Ovary (tissue), 9 donors: Measurements from ENCODE around the gene ATP13A1. TPM values are rescaled to one million over a fixed set of nuclear protein-coding genes. Genes with fewer than 3 reads are reported as not detected.
A peak's percentile ranks its signal among the peaks of the same experiment; 100 is the strongest.

Experiments used
- DNase-seq, 5 donors: peaks; one replicate each; pipeline ENCODE4 v3.0.0-alpha.2; 2019 to 2020
- H3K27ac ChIP-seq, 2 donors: fragments of 200-600 bp; one replicate each; pipeline versions ENCODE4 v1.5.1 to v1.8.0; 2019 to 2022
- H3K27me3 ChIP-seq: fragments of 200-600 bp; one replicate; pipeline ENCODE4 v1.8.0; 2022
- H3K36me3 ChIP-seq: fragments of 200-600 bp; sonication (generic); one replicate; pipeline ENCODE4 v1.5.1; 2019
- H3K4me1 ChIP-seq: one replicate; pipeline ENCODE4 v1.8.1; 2013; ENCODE audit warnings: mild to moderate bottlenecking, moderate library complexity; ENCODE audit not compliant: insufficient read depth
- H3K4me3 ChIP-seq: fragments of 200-600 bp; sonication (generic); one replicate; pipeline ENCODE4 v1.5.1; 2017
- H3K9me3 ChIP-seq, 2 donors: fragments of 200-600 bp in 1 of 2; sonication (generic) in 1 of 2; one replicate each; pipeline versions ENCODE4 v1.5.1 to v1.8.1; 2013 to 2019; ENCODE audit warnings: mild to moderate bottlenecking in 1 of 2, moderate library complexity in 1 of 2
- CTCF ChIP-seq, 3 donors: fragments of 450-650 bp in 2 of 3; fragments of 200-600 bp in 1 of 3; IDR thresholded peaks; one replicate each; pipeline versions ENCODE4 v1.5.1 to v1.8.0; 2016 to 2022; ENCODE audit warnings: antibody characterized with exemption in 3 of 3, mild to moderate bottlenecking in 1 of 3
- EP300 ChIP-seq: sonication (generic); formaldehyde crosslinking; IDR thresholded peaks from one replicate; pipeline ENCODE4 v1.6.1; 2017; ENCODE audit warnings: antibody characterized with exemption
- POLR2A ChIP-seq: fragments of 450-650 bp; IDR thresholded peaks from one replicate; pipeline ENCODE4 v1.6.1; 2017; ENCODE audit warnings: antibody characterized with exemption, mild to moderate bottlenecking, moderate library complexity
- WGBS, 3 donors: extraction: QIAGEN DNeasy Blood & Tissue Kit in 1 of 3; methylation state at CpG; one replicate each; pipeline versions ENCODE4 v1.1.5 to v1.1.7; 2013 to 2017; 5-methylcytosine and 5-hydroxymethylcytosine counted together
- intact Hi-C, 4 donors: fragments of 100-400 bp; cut with DNase I; formaldehyde crosslinking; loops; one replicate each; pipeline versions ENCODE4 v1.11.0 to v1.15.1; 2022 to 2023
- polyA plus RNA-seq, 2 donors: library from polyadenylated mRNA; stranded (reverse); fragments of 200-250 nt in 1 of 2; fragments of 350-450 nt in 1 of 2; fragmentation: Illumina TruSeq in 1 of 2; extraction: RNeasy Lipid Tissue Mini Kit (QIAGEN cat#74804) in 1 of 2; gene quantifications; one replicate each; pipeline ENCODE4 v1.2.3, GENCODE V29; 2013 to 2014
- total RNA-seq, 7 donors: library from RNA; depleted of rRNA in 2 of 7; stranded (reverse); fragments of >200 nt in 2 of 7; fragmentation: NEBNext Ultra II Directional in 3 of 7; extraction: Animal tissue kit (Norgen Biotek cat#: 25700) in 3 of 7; gene quantifications; one replicate each; pipeline versions ENCODE4 v1.1.0 to v1.2.4, GENCODE V29; 2016 to 2023
- donor health status: DM: no; HTN: no; CAD: no; lungs with moderate emphysema.
- donor health status: DM: no; HTN: no; CAD: no.
- donor health status: Bipolar disorder and iron deficiency.
- donor health status: DM: yes; HTN: yes; CAD: no.
- donor health status: DM: no; HTN: no; CAD: no.
- donor health status: DM: yes; HTN: yes; CAD: no.

The ATP13A1 gene
- total and polyA plus RNA-seq, 9 donors: 24.9 to 407 (median 58.0) TPM

- 3 to 7% (median 3%) methylated on average over 17 of the region's 17 CpGs for WGBS, 3 donors
- DNase-seq: no peak
- H3K9me3 ChIP-seq: no peaks in the 10 kb centered on the region
- peak overlapping the region in 1 of 2 donors; percentile 95 for H3K27ac ChIP-seq
- H3K4me1 ChIP-seq: peaks cover 2% of the 10 kb centered on the region
- H3K36me3 ChIP-seq: no peaks in the 10 kb centered on the region
- TF ChIP-seq CTCF (IDR thresholded peaks at IDR 0.05) (no peak), EP300 (no peak), POLR2A (no peak)
- no peaks in the 10 kb centered on the region for H3K27me3 ChIP-seq
- intact Hi-C loops: loop anchor here in 1 of 4 donors (10.0 kb wide), 1 partner anchor 292 kb away; no protein-coding TSS in a partner anchor
- peak overlapping the region; percentile 89 for H3K4me3 ChIP-seq
These were observed 613 bp downstream of the ATP13A1 start for GRCh38 chr19:19662871-19663255.

GRCh38 chr19:19662344-19662743 is 1.1 kb downstream of the ATP13A1 start:
- peak in 1 of 5 donors; percentile 19 for DNase-seq
- no peaks in the 10 kb centered on the region for H3K27me3 ChIP-seq
- 65 to 80% (median 73%) methylated on average over 8 of the region's 8 CpGs for whole genome bisulfite sequencing, 3 donors
- TF ChIP-seq CTCF (IDR thresholded peaks at IDR 0.05) (no peak), EP300 (no peak), POLR2A (no peak)
- H3K4me3 ChIP-seq: peak overlapping the region; percentile 89
- no peaks in the 10 kb centered on the region for H3K36me3 ChIP-seq
- intact Hi-C loops: loop anchor here in 1 of 4 donors (10.0 kb wide), 1 partner anchor 292 kb away; no protein-coding TSS in a partner anchor
- H3K9me3 ChIP-seq: no peaks in the 10 kb centered on the region
- no peak overlapping the region for H3K27ac ChIP-seq
- H3K4me1 ChIP-seq: peaks cover 2% of the 10 kb centered on the region

GRCh38 chr19:19661675-19662251 is 1.7 kb downstream of the ATP13A1 start:
- no peak overlapping the region for H3K27ac ChIP-seq
- peaks cover 2% of the 10 kb centered on the region for H3K4me1 ChIP-seq
- DNase-seq: peak in 1 of 5 donors; percentile 18
- no peaks in the 10 kb centered on the region for H3K36me3 ChIP-seq
- intact Hi-C loops: loop anchor here in 1 of 4 donors (10.0 kb wide), 1 partner anchor 293 kb away; no protein-coding TSS in a partner anchor
- WGBS, 3 donors: 65 to 75% (median 66%) methylated on average over 18 of the region's 18 CpGs
- H3K9me3 ChIP-seq: no peaks in the 10 kb centered on the region
- H3K27me3 ChIP-seq: no peaks in the 10 kb centered on the region
- H3K4me3 ChIP-seq: no peak overlapping the region
- TF ChIP-seq POLR2A (no peak), CTCF (IDR thresholded peaks at IDR 0.05) (no peak), EP300 (no peak)

- no peak for TF ChIP-seq EP300
- Histone ChIP-seq H3K9me3 (no peaks in the 10 kb centered on the region), H3K36me3 (no peaks in the 10 kb centered on the region), H3K27me3 (no peaks in the 10 kb centered on the region), H3K4me3 (no peak overlapping the region), H3K4me1 (peaks cover 2% of the 10 kb centered on the region), H3K27ac (no peak overlapping the region)
- 77 to 79% (median 78%) methylated on average over 10 of the region's 10 CpGs for WGBS, 3 donors
- intact Hi-C loops: loop anchor here in 1 of 4 donors (10.0 kb wide), 1 partner anchor 294 kb away; no protein-coding TSS in a partner anchor
- DNase-seq: peak in 1 of 5 donors; percentile 17
These were observed 2.3 kb downstream of the ATP13A1 start for GRCh38 chr19:19661141-19661674.

GRCh38 chr19:19659646-19660245 is 3.7 kb downstream of the ATP13A1 start:
- TF ChIP-seq CTCF (IDR thresholded peaks at IDR 0.05) (no peak), EP300 (no peak), POLR2A (no peak)
- intact Hi-C loops: loop anchor here in 1 of 4 donors (10.0 kb wide), 1 partner anchor 295 kb away; no protein-coding TSS in a partner anchor
- Histone ChIP-seq H3K9me3 (no peaks in the 10 kb centered on the region), H3K36me3 (no peaks in the 10 kb centered on the region), H3K27me3 (no peaks in the 10 kb centered on the region), H3K27ac (no peak overlapping the region), H3K4me3 (no peak overlapping the region), H3K4me1 (peaks cover 2% of the 10 kb centered on the region)
- WGBS, 3 donors: 78 to 81% (median 81%) methylated on average over 17 of the region's 17 CpGs
- DNase-seq: peak in 2 of 5 donors; percentile 17
